HG03159 (cell line): ENCODE results near the gene LRRK1.

Experiments
- ATAC-seq: cut with Tn5 transposase; IDR thresholded peaks from one replicate; pipeline ENCODE4 v1.9.1; 2021; ENCODE audit warnings: mild to moderate bottlenecking, moderate library complexity; ENCODE audit not compliant: unreplicated experiment

The LRRK1 gene

DNA sequence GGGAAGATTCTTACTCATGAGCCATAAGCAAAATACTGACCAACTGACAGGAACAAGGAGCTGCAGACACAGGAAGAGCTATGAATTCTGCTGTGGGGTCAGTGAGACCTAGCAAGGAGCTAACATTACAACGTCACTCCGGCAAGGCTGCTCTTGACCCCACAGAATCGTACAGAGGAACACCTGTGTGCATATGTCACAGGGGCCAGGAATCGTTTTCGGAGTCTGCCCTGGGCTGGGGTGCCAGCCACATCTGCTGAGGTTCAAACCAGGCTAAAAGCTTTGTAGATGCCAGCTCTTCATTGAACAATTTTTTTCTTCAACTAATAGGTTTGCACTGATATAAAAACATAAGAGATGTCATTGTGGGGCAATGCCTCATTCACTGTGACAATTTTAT is 82.6 kb downstream of the LRRK1 start:
- ATAC-seq: no peak

DNA sequence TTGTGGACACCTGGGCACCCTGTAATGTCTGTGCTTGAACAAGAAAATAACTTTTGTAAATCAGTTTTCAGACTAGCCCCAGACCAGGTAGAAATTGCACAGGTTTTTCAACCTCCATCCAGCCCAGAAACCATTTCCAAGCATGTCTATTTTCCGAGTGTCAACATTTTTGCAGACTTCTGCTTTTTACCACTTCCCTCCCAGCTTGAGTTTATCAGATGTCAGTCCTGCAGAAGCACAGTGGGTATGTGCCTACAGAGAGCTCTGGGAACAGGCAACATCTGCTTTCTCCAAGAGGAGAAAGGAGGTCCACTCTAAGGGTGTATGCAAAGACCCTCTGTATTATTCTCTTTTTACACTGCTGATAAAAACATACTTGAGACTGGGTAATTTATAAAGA is 83.9 kb downstream of the LRRK1 start:
- no peak for ATAC-seq

DNA sequence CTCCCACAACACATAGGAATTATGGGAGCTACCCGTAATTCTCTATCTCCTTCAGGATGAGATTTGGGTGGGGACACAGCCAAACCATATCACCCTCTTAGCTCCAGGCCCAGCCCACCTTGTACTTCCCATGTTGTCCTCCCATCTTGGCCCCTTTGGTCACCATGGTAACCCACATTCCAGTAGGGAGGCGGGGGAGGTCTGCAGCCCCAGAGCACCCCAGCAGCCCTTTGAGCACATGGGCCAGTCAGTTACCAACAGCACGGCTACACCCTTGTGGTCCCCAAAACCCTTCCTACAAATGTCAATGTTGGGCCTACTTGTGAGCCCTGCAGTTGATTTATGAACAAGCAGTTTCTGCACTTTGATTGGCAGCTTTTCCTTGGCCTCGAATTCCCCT is 84.5 kb downstream of the LRRK1 start:
- ATAC-seq: no peak

DNA sequence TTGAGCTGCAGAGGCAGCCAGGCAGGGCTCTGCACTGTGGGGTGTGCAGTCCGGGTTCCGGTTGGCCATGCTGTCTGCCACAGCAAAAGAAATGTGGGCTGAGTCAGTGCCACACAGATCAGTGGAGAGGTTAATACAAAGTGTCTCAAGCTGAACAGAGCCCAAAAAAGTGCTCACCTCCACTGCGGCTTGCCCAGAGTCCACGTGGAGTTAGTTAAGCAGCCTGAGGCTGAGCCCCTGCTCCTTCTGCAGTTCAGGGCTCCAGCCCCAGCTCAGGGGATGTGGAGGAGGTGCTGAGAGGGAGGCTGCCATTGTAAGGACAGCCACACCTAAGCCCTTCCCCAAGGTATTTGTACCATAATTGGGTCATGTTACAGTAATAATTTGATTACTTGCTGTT is 85.3 kb downstream of the LRRK1 start:
- ATAC-seq: no peak

DNA sequence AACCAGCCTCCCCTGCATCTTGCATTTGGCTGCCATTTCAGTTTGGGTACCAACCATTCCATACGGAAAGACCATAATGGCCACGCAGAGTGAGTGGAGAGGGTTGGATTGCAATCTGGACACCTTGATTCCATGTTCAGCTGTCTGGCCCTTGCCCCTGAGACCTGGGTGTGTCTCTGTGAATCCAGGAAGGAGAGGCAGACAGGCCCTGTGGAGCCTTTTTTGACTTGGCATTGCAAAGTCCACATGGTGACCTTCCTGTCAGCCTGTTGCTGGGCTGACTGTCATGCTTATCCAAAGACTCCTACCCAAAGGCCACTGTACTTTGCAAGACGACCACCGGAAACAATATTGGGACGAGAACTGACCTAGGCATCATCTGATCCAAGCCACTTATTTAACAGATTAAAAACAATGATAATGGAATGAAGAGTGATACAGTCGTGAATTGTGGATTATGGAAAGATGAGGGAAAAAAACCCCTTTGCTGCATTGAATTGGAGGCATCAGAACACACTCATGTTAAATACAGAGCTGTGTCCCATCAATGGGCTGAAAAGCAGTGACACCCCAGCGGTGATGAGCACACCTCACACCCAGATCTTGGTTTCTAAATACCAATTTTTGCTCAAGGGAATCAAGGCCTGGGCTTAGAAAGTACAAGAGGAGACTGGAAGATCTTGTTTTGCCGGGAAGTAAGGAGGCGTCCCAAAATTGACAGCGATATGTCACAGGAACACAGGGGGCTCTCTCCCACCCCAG is 86.0 kb downstream of the LRRK1 start:
- no peak for ATAC-seq

DNA sequence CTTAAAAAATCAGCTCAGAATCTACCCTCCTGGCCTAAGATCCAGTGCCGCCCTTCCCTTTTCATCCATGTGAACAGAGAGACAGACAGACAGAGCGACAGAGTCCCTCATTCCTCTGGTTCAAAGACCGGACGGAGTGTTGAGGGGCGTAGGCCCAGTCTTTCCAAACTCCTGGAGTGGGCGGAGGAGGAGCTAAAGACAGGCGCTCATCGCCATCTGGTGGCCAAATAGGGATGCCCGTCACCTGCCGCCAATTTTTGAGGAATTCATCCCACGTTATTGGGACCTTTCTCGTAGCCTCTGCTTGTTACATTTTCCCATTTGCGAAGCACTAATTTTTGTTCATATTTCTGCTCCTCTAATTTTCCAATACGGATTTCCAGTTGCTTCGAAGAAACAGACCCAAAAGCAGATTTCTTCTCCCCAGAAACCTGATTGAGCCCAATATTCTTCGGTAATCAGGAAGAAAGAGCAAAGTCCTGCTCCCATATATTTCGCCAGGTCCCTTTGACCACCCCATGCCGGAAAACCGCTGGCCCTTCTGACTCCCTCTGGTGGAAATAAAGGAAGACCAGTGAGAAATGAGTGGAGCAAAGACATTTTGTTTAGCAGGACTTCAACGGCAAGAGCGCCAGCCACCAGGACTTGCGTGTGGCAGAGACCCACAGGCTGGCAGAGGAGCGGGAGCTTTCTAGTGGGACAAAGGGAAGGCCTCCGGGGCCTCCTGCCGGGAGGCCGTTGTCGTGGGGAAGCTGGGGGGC is 88.0 kb downstream of the LRRK1 start:
- no peak for ATAC-seq

DNA sequence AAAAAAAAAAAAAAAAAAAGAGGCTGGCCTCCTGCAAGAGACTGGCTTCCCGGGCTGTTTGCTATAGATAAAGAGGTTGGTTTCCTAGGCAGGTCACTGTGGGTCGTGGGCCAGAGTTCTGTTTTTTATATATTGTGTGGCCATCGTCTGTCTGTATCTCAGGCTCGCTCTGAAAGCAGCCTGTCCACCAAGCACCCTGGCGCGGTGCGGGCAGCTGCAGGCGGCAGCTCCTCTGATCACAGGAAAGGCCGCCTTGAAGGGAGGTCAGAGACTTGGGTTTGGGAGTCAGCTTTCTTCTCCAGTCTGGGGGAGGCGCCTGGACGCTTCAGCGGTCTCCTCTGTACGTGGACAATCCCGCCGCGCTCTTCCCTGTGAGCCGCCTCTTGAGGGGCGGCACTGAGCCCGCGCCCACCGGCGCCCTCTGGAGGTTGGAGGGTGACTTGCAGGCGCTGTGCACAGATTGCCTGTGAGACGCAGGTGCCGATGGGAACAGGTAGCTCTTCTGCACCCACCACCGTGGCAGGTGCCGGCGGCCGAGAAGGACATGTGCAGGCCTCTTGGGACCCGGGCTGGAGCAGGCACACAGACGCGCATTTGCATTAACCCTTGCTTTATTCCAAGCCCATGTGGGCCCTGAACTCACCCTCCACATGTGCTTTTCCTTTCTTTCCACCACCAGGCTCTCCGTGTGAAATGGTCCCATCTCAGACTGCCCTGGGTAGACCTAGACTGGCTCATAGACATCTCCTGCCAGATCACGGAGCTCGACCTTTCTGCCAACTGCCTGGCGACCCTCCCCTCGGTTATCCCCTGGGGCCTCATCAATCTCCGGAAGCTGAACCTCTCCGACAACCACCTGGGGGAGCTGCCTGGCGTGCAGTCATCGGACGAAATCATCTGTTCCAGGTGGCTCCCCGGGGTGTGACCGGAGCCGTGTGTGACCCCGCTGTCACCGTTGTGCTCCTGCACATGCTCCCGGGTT is 89.3 kb downstream of the LRRK1 start:
- peak; percentile 70 for ATAC-seq

DNA sequence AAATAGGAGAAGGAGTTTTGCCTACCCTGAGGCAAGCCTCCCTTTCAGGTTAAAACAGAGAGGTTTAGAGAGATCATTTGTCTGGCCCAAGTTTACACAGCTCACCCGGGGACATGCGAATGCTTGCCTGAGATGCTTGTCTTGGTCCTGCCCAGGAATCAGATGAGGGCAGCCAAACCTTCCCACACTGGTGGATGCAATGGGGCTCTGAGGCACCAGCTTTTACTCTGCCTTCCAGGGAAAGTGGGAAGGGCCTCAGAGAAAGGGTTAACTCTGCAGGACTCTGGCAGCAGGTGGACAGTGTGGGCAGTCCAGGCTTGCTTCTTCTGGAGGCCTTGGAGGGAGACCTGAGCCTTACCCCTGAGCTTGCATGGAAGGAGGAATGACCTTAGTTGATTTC is 90.0 kb downstream of the LRRK1 start:
- ATAC-seq: no peak

DNA sequence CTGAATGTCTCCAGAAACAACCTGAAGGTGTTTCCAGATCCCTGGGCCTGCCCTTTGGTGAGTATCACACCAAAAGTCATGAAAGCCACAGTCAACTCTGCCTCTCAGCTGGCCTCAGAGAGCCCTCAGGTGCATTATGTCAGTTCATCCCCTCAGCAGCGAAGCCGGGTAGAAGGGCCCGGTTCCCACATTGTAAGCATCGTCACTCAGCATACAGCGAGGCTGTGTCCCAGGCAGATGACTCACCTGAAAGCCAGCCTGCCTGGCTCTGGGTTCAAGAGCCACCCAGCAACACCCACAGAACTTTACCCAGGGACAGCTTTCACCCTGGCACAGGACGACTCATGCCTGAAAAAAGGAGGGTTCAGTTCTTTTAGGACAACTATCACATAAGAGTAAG is 91.6 kb downstream of the LRRK1 start:
- no peak for ATAC-seq

DNA sequence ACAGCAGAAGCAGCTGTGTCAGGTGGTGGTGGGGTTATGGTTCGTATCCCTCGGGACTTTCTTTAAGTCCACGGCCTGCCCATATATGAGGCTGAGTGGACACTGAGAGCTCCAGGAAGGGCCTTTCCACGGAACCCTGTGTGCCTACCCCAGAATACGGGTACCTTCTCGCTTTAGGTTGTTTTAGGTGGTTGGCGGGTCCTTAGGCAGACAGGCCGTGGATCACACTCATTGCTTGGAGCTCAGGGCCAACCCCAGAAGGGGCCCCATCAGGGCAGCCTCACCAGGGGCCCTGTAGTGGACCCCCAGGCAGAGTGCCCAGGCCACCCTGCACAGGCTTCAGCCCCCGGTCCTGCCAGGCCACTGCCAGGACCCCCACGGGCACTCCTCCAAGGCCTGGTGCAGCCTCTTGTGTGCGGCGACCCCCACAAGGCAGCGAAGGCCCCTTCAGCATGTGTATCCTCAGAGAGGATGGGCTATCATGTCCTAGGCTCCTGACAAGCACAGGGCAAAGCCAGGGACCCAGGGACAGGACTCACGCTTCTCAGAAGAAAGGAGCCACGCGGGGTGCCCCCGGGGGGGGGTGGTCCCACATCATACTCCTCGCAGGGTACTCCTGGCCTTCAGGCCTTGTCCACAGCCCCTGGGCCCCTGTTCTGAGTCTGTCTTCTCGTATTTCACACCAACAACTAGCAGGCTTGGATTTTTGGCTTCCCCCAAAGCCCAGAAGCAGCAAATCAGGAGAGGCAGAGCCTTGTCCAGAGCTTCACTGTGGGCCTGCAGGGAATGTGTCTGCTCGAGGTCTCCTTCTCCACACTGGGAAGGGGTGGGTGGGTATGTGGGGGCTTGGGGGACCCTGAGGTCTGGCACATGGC is 93.4 kb downstream of the LRRK1 start:
- no peak for ATAC-seq

DNA sequence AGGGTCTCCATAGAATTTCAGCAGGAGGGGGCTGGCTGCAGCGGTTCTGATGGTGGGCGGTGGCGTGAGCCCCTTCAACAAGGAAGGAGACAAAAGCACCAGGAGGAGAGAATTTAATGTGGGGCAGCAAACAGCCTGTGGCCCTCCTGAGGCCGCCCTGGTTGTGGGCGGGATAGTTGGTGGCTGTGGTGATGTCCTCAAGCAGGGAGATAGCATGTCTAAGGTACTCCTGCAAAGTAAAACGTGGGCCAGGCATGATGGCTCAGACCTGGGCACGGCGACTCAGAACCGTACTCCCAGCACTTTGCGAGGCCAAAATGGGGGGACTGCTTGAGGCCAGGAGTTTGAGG is 94.0 kb downstream of the LRRK1 start:
- no peak for ATAC-seq

DNA sequence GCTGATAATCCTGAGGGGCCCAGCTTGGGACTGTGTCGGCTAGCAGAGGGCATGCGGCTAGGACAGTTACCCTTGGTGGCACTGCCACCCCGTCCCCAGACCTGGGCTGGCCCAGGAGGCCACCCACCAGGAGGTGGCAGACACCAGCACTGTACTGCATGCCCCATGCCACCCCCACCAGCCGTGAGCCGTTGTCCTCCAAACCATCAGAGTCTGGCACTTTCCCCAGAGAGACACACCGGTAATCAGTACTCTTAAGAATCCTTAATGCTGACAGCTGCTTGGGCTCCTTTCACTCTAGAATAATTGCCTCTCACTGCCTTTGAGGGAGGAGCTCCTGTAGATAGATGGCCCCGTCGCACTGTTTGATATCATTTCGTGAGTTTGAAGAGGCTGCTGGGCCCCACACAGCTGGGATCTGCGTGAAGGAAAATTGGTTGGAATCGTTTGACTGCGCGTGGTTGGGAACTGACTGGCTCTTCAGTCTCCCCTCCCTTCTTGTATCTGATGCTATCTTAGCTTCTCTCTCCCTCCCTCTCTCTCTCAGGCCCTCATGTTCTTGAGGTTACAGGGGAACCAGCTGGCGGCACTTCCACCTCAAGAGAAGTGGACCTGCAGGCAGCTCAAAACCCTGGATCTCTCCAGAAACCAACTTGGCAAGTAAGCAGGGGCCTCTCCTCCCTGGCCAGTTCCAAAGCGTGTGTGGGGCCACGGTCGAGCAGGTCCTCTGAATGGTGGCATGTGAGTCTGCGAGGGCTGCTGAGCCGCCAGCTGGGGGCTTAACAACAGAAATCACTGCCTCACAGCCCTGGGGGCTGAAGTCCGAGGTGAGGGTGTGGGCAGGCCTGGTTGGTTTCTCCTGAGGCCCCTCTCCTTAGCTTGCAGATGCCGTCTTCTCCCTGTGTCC is 94.9 kb downstream of the LRRK1 start:
- ATAC-seq: no peak

DNA sequence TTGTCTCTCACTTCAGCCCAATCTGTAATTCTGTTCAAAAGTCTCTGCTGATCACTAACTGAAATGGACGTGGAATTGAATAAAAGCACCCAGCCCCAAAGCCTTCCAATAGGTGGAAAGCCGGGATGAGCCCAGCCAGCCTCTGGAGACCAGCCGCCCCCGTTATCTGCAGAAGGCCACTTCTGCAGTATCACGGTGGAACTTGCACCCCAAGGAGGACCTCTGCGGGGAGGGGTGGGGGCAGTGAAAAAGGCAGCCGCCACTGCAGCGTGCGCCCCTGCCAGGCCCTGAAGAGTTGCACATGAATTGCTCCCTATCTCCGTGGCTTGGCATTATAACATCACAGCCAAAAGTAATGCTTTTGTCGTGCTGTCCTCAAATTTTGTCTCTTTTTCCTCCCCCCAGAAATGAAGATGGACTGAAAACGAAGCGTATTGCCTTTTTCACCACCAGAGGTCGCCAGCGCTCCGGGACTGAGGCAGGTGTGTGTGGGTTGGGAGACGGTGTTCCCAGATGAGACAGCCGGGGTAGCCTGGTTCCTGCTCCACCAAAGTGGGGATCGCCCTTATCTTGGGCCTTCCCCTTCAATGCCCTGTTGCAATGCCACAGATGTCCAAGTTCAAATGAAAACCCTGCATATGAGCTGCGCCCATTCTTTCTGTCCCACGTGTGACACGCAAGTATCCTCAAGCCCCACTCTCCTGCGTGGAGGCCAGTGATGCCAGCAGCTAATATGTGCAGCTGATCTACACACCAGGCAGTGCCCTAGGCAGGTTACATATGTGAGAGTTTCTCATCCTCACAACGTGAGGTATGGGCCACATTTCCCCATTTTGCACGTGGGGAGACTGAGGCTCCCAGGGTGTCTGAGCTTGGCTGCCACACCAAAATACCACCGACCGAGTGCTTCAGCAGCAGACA is 96.0 kb downstream of the LRRK1 start:
- no peak for ATAC-seq

DNA sequence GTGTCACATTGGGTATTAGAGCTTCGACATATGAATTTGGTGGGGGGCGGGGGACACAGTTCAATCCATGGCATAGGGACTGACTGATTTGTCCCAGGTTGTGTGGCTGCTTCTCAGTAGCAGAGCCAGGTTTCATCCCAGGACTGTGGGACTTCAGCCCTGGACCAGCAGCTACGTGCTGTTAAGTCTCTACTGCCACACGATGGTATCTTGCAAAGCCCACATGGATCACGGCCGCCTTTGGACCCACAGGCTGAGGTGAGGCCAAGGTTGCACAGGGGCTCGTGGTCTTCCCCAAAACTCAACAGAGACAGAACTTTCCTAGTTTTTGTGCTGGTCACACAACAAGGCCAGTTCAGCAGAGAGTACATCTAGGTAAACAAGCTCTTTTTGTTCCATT is 97.4 kb downstream of the LRRK1 start:
- no peak for ATAC-seq

DNA sequence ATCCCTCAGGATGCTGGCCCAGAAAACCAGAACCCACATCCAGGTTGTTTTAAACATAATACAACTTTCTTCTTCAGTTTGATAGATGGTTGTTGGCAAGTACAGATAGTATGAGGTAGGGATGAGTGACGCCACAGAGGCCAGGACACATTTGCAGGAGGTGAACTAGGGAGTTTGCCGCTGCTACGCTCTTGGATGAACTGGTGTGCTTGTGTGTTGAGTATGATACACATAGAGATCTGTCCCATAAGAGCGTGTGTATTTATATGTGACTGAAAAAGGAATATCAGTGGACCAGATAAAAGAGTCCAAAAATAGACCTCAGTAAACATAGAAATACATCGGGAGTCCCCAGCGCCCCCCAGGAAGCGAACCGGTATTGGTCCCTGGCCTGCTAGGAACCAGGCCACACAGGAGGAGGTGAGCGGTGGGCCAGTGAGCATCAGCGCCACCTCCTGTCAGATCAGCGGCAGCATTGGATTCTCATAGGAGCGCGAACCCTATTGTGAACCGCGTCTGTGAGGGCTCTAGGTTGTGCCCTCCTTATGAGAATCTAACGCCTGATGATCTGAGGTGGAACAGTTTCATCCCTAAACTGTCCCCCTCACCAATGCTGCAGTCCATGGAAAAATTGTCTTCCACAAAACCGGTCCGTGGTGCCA is 98.1 kb downstream of the LRRK1 start:
- ATAC-seq: no peak

DNA sequence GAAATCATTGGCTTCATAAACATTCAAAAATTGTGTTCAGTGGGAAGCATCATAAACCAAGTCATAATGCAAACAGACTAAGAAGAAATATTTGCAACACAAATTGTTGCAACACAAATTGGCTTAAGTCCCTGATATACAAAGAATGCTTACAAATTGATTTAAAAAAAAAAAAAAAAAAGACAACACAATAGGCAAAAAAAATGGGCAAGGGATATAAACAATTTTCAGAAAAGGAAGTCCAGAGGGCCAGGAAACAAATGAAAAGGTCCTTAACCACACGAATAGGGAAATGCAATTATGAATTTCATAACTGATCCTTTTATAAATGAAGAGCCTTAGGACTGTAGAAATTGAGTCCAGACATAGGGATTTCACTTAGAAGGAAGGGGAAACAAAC is 98.9 kb downstream of the LRRK1 start:
- ATAC-seq: no peak

DNA sequence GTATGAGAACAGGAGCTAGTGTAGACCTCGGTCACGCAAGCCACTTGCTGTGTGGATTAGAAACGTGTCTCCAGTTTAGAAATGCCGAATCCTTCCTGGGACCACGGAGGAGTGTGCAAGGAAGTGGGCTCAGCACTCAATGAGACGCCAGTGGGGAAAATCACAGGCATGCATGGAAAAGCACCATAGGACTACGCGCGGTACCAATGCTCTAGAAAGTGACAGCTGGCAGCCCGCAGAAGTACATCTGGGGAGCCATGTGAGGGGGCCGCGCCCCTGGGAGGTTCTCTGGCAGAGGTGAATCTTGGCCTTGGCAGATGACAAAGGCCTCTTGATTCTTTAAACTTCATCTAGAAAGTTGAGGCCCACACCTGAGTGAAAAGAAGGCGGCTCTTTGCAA is 99.3 kb downstream of the LRRK1 start:
- ATAC-seq: no peak

DNA sequence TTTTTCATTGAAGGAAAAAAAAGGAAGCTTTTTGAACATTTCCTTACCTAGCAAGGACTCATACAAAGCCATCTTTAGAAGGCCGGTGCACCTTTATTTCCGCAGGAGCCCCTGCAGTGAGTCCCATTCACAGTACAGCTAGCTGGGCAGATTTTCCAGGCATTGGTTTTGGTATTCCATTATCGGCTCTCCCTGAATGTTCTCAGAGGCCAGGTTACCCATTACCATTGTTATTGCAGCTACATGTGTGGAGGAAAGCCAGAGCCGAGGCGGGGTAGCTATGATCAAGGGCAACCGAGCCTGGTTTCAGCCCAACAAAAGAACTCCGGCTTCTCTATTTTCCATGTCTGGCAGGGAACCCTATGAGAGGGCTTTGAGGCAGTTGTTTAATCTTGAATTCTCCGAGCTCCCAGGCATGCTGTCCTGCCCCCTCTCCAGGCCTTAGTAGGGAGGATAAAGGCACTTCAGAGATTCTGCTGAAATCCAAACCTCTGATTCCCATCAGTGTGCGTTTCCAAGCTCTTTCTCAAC is 100.3 kb downstream of the LRRK1 start:
- no peak for ATAC-seq
